Activated CD8-positive, alpha-beta memory T cell treated with anti-CD3 and anti-CD28 coated beads, Interleukin-2, amount 50 U/mL, for 1 hour (primary cell): ENCODE measurements around the gene ELMOD3.
"Not testable (repeated sequence)": the region's sequence is repeated elsewhere in the genome, so short reads cannot be mapped to it uniquely, and the experiment has no call there.

Experiments
- DNase-seq: peaks from one replicate; pipeline ENCODE4 v3.0.0-alpha.2; 2020; ENCODE audit errors: extremely low read depth

The ELMOD3 gene

DNA sequence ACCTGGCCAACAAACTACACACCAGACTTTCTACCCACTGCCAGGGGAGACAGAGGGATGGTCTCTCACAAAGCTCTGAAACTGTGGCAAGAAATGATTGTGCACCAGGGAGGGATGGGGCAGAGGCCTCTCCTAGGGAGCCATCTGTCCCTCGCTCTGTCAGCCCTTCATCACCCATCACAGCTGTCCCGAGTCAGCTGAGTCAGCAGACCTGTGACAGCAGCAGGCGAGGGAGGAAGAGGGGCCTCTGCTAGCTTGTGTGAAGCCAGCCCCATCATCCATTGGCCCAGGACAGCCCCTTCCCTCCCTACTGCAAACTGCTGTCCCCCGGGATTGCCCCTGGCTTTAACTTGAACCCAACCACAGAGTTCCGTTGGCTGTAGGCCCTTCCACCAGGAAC, 69.0 kb downstream of the ELMOD3 start:
- DNase-seq: no peak

DNA sequence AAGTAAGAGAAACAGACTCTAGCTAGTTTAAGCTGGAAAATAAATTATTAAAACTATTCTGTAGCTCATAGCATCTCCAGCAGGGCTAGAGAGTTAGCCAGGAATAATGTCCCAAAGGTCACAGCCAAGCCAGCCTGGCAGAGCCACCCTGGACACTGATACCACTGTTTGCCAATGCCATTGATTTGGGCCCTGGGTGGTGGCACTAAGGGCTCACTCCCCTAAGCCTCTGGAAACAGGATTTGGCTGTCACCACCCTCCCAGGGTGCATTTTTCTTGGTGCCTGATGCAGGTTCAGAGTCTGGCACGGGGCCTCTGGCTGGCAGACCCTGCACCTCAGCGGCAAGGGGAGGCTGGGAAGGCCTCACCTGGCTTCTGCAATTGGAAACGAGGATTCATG, 71.0 kb downstream of the ELMOD3 start:
- DNase-seq: no peak

DNA sequence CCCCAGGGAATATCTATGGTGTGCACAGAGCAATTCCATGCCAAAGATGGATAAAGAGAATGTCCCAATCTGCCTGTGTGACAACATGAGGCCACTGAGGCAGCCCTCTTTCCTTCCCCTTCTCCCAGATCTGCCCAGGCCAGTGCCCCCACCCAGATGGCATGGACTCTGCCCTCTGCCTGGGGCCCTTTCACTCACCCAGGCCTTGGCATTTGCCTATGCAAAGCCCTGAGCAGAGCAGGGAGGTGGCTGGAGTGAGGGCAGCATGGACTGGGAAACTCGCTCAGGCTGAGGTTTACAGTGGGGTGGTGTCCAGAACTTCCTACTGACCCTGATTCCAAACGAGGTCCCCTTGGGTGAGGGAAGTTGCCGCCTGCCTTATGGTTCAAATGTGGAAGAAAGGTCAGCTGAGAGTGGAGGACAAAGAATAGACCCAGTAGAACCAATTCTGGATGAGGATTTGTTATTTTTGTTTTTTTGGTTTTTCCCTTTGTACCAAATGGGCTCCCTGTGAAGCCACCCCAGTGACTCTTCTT, 72.8 kb downstream of the ELMOD3 start:
- no peak for DNase-seq

GRCh38 chr2:85428343-85428881, 73.8 kb downstream of the ELMOD3 start:
- DNase-seq: no peak

DNA sequence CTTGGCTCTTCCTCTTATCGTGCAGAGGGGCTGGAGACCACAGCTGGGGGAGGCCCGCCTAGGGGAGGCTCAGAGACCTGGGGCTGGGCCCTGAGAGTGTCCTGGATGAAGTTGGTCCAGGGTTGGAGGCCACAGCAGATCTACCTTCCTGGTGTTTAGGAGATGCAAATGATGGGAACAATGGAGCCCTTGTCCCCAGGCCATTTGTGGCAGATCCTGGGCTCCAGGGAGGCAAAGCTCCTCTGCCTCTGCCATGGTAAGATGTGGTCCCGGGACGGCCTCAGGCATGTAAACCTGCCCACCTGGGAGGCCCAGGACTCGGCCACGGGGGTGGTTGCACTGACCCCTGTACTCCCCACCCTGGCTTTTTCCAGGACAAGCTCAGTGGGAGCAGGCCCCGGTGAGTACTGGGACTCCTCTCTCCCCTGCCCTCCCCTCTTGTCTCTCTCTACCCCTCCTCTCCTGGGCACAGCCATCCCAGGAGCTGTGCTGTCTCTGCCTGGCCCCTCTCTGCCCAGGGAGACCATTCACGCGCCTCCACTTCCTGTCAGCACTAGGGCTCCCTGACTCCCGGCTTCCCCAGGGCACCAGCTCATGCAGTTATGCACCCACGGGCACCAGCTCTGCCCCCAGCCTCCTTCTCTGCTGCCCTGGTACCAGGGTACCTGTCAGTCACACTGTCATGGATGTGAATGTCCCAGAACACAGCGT, 74.8 kb downstream of the ELMOD3 start:
- no peak for DNase-seq

GRCh38 chr2:85429924-85430289, 75.3 kb downstream of the ELMOD3 start:
- no peak for DNase-seq

- DNase-seq: no peak
Measured at GRCh38 chr2:85430752-85431569, 76.4 kb downstream of the ELMOD3 start.

- no peak for DNase-seq
Measured at GRCh38 chr2:85431570-85432205, 77.1 kb downstream of the ELMOD3 start.

DNA sequence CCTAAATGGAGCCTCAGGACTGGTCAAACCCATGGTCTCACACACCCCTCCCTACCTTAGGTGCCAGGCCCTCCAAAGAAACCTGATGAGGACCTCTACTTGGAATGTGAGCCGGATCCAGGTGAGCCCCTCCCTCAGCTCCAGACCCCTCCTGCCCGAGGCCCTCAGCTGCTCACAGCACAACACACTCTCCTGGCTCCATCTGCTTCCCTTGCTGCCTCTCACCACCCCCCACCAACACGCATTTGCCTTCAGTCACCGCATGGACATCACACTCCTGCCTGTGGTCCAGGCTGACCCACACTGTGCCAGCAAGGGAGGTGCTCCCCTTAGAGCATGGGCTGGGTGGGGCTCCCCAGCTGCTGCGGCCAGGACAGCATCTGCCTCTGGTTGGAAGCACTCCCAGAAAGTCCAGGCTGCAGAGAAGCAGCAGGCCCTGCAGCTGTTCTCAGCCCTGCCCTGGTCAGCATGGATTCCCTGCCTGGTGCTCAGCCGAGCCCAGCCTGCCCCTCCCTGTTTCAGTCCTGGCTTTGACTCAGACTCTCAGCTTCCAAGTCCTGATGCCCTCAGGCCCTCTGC, 79.0 kb downstream of the ELMOD3 start:
- DNase-seq: no peak

DNA sequence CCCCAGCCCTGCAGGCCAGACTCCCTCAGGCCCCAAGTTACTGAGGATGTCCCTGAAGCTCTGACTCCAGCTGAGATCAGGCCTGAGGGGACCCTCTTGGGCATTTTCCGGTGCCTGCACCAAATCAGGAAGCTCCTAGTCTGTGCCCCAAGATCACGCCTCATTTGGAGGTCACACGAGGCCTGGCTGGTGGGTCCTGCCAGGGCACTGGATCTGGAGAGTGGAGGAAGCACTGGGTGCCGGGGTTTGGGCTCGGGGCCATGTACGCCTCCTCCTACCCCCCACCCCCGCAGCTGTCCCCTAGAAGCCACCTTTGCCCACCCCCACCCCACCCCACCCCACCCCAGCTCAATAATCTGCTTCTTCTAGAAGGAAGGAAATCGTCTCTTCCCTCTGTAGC, 80.1 kb downstream of the ELMOD3 start:
- no peak for DNase-seq

DNA sequence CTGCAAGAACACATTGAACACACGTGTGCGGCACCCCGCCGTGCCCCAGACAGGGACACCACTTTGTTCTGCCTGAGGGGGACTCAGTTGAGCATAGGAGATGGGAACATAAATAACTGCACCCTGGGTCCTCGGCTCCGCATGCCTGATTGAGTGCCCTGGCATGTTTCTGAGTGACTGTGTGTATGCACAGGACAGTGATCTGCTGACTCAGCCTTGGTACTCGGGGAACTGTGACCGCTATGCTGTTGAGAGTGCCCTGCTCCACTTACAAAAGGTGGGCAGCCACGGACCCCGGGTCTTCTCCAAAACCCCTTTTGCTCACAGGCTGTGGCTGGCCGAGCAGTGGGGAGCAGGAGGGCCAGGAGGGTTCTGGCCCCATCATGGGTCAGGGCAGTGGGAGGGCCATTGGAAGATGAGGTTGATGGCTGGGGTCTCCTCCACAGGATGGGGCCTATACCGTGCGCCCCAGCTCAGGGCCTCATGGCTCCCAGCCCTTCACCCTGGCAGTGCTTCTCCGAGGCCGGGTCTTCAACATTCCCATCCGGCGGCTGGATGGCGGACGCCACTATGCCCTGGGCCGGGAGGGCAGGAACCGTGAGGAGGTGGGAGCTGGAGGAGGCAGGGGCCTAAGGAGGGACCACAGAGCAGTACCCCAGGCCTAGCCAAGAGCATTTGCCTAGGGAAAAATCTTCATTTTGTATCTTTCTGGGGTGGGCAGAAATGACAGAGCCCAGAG, 80.8 kb downstream of the ELMOD3 start:
- DNase-seq: no peak

- no peak for DNase-seq
Measured at GRCh38 chr2:85435981-85436835, 81.6 kb downstream of the ELMOD3 start.

DNA sequence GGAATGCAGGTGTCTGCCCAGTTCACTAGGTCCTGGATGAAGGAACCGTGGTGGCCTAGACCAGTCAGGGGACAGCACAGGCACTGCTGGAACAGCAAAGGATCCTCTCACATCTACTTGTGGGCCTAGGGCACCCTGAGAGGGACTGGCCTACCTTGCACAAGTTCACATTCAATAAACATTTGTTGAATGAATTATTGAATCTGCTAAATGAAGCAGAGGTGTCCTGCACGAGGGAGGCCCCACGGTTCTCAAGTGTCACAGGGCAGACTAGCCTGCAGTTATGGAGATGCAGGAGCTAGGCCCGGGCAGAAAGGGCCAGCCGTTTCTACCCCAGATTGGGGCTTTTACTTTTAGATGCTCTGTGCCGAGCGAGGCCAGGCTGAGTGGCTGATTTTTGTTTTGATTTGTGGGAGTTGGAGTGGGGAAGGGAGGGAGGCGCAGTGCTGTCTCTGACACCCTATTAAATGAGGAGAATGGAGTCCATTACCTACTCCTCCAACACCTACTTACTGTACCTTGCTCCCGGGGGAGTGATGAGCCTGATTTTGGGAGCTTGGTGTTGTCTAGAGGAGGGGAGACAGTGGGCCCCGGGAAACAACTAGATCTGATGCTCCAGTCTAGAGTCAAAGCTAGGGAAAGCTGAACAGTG, 82.4 kb downstream of the ELMOD3 start:
- no peak for DNase-seq

DNA sequence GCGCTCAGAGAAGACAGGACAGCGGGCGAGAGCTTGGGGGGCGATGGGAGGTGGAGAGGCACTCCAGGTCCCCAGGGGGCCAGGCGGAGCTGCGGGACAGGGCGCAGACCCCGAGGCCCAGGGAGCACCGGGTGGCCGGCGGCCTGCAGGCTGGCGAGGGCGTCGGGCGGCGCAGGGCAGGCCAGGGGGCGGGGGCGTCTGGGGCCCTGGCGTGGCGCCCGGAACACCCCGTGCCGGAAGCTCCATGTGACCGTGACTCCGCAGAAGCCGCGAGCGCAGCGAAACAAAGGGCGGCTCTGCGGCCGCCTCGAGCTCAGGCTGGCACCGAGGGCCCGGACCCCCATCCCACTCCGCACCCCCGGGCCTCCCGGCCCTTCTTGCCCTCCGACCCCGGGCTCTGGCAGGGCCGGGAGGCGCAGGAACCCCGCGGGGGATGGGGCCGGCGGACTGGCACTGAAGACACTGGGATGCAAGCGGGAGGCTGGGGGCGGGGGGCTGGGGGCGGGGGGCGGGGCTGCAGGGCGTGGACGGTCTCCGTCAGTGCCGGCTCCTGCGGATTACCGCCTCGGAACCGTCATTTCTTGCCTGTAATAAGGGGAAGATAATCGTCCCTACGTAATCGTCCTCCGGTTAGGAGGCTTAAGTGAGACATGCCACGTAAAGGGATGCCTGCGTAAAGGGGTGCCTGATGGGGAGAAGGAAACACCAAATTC, 83.1 kb downstream of the ELMOD3 start:
- peak; percentile 35 for DNase-seq

DNA sequence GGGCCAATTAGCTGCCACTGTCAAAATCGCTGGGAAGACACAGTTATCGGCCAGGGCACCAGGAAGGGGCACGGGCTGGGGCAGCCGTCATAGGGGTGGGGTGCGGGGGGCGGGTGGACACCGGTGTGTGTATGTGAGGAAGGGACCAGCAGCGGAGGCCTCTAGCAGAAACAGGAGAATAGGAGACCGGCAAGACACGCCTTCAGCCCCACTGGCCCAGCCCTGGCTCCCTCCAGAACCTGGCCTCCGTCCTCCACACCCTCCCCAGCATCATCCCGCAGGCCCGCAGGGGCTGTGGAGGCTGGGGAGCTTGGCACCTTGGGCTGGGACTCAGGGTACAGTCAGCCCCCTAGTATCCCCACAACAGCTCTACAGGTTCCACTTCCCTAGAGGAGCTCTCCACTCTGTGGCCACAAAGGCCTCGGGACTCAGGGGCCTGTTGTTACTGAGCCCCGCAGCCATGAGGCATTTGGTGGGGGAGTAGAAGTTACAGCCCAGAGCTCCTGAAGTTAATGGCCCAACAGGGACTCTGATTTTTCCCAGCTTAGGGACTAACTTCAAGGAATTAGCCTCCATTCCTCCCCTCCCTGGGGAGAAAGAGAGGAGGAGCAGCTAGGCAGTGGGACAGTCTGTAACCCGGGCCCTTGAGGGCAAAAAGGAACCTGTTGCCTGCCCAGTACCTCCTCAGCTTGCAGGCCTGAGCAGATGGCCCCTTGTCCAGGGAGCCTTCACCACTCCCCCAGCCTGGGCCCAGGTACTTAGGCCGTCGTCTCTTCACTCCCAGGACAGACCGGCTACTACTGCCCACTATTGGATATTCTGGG, 83.8 kb downstream of the ELMOD3 start:
- no peak for DNase-seq

- DNase-seq: no peak
Measured at GRCh38 chr2:85439025-85439472, 84.5 kb downstream of the ELMOD3 start.

- not testable (repeated sequence) for DNase-seq
Measured at GRCh38 chr2:85439569-85439968, 85.0 kb downstream of the ELMOD3 start.

DNA sequence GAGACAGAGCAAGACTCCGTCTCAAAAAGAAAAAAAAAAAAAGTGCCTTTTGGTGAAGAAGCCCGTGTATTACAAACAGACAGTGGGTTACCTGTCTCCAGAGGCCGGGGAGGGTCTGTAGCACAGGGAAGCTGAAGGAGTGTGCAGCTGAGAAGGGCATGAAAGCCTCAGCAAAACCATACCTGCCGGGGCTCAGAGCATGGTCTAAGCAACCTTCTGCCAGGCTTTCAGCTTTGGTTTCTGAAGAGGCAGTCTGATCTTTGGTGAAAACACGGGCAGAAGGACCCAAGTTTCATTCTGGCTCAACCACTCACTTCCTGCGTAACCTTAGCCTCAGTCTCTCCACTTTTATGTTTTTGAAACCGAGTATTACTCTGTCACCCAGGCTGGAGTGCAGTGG, 85.4 kb downstream of the ELMOD3 start:
- no peak for DNase-seq
